ENCODE data around the gene VPS13D.

The VPS13D gene

DNA sequence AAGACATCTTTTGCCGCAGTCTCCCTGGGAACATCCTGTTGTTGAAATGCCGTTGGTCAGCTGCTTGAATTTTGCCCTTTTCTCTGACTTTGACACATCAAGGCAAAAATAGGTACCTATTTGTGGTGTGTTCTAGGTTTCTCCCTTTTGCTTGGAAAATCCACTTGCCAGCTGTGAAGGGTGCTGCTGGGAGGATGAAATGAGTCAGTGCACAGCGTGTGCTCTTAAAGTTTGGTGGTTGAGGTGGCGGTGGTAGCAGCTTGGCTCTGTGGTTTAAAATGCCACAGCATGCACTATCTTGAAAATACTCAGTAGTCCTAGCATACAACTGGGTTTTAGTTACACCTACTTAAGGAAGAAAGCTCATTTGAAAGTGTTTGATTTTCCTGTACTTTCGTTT is 204.3 kb downstream of the VPS13D start:
- DNase-seq: no peak

DNA sequence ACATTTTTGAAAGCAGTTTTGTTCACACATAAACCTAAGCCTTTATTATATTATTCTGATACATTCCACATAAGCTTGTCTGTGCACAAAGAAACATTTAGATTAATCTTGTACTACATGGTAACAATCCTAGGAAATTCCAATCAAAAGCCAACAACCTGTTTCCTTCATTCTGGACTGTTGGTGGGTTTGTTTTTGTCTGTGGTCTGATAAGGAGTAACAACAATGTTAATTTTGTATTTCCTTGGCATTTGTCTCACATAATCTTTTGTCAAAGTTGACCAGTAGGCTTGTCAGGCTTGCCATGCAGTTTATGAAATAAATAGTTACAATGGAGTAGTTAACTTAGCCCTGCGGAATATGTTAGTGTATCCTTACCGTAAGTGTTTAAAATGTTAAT is 204.9 kb downstream of the VPS13D start:
- no peak for DNase-seq

DNA sequence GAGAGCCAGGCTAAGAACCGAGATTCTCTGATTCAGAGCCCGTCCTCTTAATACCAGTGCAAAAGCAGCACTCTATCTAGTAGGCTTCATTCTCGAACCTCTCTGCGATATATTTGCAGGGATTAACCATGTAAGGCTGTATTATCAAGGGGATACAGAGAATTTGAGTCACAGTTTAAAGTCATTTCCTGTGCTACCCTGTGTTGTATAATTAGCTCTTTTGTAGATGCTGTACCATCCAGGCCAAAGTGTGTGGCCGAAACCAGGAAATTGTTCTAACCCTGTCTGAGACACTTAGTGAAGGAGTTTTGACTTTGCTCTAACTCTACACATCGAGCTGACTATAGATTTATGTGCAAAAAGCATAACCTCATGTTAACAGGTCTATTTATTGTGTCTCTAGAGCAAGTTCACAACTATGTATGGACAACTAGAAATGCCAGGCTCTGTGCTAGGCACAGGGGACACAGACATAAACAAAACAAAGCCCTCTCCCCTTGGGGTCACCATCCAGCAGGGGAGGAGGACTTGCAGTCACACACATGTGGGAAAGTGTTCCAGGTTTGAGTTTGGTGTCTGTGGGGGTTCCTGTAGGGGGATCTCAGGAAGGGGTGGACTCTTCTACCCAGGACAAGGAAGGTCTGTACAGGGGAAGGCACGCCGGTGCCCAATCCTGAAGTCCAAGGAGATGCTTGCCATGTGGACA is 206.0 kb downstream of the VPS13D start:
- no peak for DNase-seq

DNA sequence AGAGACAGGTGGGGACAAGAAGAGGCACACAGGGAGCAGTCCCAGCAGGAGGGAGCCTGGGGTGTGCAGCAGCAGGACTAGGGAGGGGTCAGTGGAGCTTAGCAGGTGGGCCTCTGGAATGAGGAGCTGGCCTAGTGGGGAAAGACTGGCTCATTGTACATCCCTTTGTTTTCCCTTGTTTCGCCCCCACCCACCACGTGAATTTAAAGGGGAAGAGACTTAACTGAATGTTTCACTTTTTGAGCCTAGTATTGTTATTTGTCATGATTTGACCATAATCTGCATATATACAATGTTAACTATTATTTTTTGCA is 206.5 kb downstream of the VPS13D start:
- no peak for DNase-seq

DNA sequence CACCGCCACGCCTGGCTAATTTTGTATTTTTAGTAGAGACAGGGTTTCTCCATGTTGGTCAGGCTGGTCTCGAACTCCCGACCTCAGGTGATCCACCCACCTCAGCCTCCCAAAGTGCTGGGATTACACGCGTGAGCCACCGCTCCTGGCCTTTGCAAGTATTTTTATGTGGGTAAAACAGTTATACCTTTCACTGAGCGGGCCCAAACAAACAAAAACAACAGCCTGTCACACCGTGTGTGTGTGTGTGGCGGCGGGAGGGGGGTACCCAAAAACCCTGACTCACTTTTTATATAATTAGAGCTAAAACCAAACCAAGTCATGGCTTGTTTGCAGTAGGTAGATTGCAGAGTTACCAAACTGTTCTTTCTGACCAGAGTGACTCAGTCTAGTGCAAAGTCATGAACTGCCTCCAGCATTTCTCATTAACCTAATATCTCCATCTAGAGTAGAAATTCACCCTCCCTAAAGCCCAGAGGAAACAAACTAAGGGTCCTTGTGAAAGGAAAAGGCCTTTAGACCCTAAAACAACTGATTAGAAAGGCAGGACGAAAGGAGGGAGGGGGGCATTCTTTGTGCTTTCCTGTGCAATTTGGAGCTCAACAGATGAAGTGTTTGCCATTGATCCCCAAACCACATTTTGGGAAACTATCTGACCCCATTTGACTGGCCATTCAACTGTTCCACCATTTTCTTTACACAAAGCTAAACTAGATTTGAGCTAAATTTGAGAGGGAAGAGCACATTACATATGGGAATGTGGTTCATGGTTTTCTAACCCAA is 207.2 kb downstream of the VPS13D start:
- no peak for DNase-seq

DNA sequence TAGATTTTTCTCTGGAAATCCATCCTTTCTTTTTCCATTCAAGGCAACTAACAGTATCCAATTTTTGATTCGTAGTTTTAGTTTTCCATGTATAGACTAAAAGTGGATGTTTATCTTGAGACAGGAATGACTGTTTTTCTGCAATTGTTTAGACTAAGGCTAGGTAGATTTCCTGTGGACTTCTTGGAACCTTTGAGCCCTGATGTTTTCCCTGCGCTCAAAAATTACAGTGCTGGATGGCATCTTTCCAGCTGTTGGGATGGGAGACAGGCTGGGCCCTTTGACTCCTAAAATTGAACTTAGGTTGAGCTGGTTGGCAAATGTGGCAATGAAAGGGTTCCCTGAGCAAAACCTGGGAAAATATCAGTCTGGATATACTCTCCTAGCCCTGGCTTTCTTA is 207.8 kb downstream of the VPS13D start:
- DNase-seq: no peak

DNA sequence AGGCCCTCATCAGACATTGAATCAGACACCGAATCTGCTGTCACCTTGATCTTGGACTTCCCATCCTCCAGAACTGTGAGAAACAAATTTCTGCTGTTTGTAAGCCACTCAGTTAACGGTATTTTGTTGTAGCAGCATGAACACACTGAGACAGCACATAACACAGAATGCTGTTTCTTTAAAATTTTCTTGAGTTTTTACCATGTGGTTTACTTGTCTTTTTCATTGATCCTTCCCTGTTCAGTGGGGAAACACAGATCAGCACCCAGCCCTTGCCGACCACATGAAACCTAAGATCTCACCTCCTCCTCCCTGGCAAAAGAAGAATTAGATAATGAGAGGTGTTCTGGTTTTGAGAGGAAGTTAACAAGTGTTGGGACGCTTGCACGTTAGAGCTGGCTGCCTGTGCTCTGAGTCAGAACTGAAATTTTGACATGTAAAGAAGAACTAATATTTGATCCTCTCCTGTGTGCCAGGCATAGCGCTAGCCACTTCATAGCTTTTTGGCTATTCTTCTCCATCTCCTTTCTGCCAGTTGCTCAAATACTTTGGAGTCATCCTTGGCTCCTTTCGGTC is 208.6 kb downstream of the VPS13D start:
- DNase-seq: no peak

DNA sequence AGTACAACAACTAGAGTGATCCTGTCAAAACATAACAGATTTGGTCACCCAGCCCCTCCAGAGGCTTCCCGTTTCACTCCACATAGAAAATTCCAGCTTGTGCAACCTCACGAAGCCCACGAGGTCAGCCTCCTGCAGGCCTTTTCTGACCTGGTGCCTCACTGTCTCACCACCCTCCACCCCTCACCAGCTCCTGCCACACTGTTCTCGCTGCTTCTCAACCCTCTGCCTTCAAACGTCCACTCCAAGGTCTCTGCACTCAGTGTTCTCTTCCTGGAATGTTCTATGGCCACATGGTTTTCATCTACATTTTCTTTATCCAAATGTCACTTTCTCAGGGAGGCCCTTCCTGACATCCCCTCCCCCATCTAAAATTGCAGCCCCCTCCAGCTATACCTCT is 209.2 kb downstream of the VPS13D start:
- no peak for DNase-seq

DNA sequence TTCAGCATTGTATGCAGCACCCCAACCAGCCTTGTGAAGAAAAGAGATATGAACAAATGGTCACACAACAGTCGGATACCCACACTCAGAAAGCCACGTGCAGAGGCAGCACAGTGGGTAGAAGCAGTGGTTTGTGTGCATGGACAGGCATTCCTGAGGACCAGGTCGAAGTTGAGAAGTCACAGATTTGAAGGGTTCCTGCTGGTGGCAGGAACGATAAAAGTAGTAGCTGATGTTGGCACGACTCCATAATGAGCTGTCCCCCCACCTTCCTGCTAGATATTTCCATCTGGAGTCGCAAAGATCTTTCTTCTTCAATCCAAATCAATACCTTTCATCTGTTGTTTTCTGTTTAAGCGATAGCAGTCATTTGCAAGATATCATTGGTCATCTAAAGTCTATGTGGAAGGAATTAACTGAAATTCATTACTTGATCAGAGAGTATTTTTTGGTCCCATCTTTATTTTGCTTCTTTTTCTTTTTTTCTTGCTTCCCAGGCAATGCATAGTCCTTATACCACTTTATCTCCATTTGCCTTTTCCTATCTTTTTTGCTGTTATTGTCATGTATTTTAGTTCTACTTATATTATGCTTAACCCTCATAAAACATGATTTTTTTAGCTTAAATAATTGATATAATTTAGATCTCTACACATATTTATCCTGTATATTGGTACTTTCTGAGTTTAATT is 211.7 kb downstream of the VPS13D start:
- no peak for DNase-seq

DNA sequence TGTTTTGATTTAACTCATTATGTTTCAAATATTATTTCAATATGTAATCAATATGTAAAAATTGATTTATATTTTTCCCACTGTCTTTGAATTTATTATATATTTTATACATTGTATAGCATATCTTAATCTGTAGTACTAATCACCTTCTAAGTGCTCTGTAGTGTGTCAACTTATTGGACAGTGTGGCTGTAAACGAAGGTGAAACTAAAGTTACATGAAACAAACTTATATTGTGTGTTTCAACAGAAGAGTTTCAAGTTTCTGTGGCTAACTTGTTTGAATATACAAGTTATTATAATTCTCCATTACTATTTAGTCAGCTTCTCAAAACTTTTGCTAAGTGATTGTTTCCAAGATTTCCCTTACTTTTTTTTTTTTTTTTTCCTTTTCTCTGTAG is 212.4 kb downstream of the VPS13D start:
- no peak for DNase-seq

DNA sequence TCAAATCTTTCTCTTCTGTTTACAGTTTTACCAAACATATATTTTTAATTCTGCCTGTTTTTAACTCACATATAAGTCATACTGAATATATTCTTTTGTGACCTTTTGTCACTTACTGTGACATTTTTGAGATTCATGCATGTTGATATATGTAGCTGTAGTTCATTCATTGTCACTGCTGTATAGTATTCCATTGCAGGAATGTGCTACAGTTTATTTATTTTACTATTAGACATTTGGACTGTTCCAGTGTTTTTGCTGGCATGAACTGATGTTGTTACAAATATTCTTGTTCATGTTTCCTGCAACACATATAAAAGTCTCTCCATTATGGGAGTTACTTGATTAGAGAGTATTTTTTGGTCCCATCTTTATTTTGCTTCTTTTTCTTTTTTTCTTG is 213.3 kb downstream of the VPS13D start:
- DNase-seq: no peak

DNA sequence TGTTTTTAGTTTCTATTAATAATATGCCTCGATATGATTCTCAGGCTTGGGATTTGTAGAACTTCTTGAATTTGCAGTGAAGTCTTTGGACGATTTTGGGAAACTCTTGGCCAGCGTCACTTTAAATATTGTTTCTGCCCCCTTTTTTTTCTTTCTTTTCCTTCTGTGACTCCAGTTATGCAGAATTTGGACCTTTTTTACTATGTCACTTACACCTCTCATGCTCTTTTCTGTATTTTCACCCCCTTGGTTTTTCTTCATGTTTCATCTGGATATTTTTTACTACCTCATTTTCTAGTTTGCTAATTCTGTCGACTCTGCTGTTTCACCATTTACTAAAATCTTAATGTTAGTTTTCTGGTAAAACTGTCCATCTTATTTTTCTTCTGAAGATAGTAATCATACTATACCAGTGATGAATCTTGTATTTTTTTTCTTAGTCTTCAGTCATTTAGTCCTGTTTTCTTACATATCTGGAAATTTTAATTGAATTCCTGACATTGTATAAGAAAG is 214.6 kb downstream of the VPS13D start:
- DNase-seq: no peak

DNA sequence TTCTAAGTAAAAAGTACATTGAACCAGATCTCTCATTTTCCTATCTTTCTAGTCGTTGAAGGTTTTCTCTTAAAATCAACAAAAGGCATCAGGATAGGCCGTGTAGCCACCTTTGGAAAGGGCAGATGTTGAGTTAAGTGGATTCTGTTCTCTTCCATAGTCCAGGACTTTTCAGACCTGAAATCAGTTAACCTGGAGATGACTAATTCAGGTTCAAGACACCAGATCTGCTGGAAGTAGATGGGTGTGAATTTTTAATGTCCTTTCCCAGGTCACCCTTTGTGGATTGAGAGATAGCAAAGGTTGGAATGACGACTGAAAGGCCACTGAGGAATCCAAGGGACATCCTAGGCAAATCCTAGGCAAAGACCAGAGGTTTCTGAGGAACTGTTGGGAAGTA is 215.4 kb downstream of the VPS13D start:
- DNase-seq: no peak

DNA sequence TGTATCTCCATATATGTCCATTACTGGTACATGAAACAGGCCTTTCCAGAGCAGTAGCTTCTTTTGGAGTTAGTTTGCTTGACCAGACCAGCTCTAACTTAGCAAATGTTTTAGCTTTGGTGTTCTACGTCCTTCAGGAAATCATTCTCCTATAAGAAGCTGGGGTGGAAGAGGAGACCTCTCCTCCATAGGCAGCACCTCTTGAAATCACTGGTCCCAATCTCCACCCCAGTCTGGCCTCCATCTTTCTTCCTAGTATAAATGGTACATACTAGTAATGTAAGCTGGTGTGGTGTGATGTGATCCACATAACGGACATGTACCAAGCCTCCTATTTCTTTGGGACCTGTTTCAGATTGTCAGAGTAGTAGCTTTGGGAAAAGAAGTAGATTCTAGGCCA is 216.8 kb downstream of the VPS13D start:
- DNase-seq: no peak

DNA sequence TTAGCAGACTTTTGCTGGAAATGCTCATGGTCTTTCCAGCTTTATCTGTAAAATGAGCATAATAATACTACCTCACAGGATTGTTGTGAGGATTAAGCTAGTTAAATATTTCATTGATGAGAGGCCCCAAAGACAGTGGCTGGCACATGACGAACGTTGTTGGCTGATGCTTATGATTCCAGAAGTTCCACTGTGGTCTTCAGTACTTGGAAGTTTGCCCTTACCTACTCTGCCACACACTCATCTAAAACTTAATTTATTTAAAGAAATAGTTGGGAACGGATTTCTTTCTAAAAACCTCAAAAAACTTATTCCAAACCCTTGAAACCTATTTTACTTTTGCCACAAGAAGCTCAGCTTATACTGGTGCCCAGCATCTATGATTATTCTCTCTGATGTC is 217.5 kb downstream of the VPS13D start:
- DNase-seq: no peak

DNA sequence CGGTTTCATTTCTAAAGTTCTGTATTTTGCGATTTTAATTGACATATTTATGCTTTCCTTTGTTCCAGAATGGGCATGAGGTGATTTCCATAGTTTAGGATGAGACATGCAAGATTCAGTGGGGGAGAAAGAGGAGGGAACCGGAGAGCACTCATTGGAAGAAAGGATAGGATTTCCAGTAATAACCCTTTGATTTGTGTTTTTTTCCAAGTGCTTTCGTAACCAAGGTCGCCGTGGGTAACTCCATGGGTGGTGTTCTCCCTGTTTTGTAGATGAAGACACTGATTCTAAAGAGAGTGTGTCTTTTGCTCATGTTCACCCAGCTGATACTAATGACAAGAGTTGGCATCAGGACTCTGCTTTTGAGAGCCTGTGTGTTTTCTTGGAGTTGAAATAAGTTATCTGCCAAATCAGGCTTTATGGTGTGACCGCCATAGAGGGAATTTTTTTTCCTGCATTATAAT is 218.1 kb downstream of the VPS13D start:
- no peak for DNase-seq

DNA sequence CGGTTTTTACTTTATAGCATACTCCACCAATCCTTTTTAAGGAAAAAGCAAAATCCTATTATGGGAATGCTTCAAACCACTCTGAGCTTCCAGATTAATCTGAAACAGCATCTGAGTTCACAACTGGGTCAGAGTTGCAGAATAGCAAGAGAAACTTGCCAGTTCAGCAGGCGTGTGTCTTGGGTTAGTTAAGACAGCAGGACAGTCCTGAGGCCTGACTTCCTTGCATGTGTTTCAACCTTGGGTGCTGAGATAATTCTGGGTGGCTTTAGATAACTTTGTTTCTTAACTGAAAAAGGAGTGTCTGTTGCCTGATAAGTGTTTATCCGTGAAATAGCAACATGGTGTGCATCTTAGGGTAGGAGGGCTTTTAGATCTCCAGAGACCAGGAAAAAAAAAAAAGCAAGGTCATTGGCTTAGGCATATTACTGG is 218.9 kb downstream of the VPS13D start:
- no peak for DNase-seq

DNA sequence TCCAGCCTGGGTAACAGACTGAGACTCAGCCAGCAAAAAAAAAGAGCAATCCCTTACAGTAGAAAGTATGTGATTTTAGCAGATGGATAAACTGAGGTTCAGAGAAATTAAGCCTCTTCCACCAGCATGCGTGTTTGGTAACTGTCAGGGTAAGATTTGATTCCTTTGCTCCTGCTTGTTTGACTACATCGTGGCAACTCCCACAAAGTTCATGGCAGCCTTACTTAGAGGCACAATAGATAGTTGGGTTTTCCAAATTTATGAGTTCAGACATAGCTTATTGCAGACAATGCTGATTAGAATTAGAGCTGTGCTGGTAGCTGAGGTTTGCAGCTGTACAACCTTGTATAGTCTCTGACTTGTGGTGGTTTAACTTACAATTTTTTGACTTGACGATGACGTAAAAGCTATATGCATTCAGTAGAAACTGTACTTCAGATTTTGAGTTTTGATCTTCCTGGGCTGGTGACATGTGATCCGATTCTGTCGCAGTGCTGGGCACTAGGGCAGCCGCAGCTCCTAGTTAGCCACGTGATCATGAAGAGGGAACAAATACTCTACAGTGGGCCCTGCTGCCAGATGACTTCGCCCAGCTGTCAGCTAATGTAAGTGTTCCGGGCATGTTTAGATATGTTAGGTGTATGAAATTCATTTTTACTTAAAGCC is 220.4 kb downstream of the VPS13D start:
- peak; percentile 41 for DNase-seq

DNA sequence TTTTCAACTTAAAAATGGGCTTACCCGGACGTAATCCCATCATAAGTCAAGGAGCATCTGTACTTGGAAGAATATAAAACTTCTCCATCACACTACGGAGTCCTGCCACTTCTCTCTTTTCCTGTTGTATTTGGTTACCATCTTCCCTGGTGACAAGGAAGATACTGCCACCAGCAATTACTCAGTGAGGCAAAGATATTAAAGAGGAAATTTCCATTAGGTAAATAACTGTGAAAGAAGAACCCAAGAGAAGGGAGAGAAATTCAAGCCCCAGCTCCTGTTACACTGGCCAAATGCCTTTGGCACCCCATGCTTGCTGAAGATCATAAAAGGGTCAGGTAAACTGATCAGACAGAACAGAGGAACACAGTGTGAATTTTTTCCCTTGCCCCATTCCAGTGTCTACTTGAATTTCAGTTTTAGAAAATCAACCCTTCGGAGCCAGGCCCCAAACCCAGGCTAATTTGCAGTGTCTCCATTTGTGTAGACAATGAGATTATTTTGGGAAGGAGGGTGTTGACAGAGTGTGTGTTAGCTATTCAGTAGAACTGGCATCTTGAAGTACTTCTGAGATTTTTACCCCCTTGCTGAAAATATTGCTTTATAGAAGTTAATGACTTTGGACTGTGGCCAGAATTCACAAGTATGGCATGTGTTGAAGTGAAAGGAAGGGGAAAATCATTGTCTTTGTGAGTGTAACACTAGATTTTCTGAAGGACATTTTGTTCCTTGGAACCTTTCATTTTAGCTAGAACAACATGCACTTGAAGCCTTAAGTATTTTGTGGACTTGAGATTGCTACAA is 221.1 kb downstream of the VPS13D start:
- no peak for DNase-seq

DNA sequence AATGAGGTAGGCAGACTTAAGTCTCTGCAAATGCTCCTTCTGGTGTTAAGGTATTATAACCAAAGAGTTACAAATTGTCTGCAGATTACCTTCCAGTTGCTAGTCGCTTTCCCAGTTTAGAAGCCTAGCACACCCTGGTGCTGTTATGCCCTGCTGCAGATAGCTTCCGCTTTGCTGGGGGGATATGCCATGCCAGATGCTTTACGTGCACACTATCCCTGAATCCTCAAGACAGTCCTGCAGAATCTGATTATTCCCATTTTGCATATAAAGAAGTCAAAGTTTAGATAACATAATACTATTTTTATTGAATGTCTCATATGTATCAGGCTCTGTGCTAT is 221.7 kb downstream of the VPS13D start:
- no peak for DNase-seq

DNA sequence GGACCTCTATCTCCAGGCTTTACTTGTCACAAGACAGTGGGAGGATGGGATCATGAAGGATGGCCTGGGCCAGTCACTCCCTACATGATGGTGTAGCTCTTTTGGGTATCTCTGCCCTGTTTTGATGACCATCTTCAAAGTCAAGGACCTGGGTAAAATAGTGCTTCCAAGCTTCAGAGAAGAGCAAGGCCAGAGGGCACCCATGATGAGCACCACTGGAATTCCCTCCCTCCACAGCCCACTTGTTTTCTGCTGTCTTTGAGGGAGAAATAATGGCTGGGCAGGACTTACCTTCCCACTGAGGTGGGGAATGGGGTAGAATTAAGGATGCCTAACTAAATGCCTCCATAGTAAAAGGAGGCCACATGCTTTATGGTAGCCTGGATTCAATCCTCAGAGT is 222.4 kb downstream of the VPS13D start:
- DNase-seq: no peak
